Stimulated activated CD8-positive, alpha-beta memory T cell treated with anti-CD3 and anti-CD28 coated beads, Interleukin-2, amount 100 ng/mL, for 48 hours (primary cell): Measurements from ENCODE around the gene STBD1.
"Not testable (repeated sequence)": the region's sequence is repeated elsewhere in the genome, so short reads cannot be mapped to it uniquely, and the experiment has no call there.

ENCODE experiments used
- DNase-seq, 2 donors: peaks; one replicate each; pipeline ENCODE4 v3.0.0-alpha.2; 2020; ENCODE audit warnings: low read depth in 2 of 2

Gene STBD1

DNA sequence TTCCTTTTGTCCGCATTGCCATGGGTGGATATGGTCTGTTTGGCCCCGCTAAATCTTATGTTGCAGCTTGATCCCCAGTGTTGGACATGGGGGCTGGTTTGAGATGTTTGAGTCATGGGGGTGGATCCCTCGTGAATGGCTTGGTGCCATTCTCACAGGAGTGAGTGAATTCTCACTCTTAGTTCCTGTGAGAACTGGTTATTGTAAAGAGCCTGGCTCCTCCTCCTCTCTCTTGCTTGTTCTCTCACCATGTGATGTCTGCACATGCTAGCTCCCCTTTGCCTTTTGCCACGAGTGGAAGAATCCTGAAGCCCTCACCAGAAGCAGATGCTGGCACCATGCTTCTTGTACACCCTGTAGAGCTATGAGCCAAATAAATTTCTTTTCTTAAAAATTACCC, 22.6 kb upstream of the STBD1 start:
- DNase-seq, result no peak

DNA sequence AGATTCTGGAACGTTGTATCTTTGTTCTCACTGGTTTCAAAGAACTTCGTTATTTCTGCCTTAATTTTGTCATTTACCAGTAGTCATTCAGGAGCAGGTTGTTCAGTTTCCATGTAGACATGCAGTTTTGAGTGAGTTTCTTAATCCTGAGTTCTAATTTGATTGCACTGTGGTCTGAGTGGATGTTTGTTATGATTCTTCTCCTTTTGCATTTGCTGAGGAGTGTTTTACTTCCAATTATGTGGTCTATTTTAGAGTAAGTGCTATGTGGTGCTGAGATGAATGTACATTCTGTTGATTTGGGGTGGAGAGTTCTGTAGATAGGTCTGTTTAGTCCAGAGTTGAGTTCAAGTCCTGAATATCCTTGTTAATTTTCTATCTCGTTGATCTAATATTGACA, 18.7 kb upstream of the STBD1 start:
- DNase-seq, result not testable (repeated sequence)

DNA sequence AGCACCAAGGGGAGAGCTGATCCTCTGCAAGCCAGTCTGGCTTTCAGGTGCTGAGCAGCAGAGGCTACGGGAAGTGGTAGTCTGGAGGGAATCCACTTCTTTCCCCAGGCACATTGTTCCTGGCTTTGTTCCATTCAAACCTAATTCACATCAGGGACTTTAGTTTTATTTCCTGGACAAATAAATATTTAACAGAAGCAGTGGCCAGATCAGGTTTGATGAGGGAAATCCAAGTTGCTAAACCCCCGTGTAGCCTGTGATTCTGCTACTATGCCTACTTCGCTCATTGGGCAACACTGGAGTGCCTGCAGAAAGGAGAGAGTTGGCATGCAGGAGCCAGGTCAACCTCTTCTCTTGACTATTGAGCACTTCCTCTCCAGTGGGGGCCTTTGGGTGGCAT, 13.8 kb upstream of the STBD1 start:
- no peak for DNase-seq

DNA sequence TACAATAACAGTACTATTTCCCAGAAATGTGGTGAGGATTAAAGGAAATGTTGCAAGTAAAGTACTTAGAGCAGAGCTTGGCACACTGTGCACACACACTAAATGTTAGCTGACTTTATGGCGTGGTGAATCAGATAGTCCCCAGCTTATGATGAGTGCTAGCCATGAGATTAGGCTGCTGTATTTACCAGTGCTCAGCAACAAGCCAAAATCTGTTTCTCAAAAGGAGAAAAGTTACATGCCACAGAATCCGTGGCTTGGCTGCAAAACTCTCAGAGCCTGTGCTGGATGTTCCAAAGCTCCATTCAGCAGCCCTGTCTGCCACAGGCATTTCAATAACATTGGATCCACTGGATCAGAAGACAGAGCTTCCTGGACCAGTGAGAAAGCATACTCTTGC, 12.8 kb upstream of the STBD1 start:
- DNase-seq, result no peak

DNA sequence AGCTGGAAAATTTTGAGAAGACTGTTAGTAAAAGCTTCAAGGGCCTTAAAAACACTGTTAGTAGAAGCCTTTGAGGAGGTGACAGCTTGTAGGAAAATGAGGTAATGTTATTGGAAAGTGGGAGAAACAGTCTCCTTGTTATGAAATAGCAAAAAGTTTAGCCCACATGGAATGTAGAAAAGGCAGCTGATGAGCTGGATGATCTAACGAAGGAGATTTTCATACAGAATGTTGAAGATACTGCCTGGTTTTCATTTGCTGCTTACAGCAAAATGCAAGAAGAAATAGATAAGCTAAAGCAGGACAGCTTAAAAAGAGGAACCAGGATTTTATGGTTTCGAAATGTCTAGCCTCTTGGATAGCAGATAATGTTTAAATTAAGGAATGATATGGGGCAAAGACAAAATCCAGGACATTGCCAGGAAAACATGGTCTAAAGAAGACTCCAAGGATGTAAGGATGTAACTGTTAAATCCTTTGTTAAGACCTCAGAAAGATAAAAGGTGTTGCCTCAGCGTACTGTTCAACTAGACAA, 10.2 kb upstream of the STBD1 start:
- DNase-seq, result no peak

DNA sequence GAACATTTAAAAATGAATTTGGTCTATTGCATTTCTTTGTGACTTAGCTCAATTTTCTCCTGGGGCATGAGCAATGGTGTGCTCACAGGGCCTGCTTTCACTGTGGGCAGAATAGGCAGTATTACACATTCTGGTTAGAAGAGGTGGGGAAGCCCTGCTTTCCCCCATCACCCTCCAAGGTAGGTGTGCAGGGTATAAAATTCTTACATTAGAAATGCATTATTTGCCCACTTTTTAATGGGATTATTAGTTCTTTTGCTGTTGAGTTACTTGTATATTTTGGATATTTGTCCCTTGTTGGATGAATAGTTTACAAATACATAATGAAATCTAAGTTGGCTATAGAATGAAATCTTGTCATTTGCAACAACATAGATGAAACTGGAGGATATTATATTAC, 8.3 kb upstream of the STBD1 start:
- no peak for DNase-seq

DNA sequence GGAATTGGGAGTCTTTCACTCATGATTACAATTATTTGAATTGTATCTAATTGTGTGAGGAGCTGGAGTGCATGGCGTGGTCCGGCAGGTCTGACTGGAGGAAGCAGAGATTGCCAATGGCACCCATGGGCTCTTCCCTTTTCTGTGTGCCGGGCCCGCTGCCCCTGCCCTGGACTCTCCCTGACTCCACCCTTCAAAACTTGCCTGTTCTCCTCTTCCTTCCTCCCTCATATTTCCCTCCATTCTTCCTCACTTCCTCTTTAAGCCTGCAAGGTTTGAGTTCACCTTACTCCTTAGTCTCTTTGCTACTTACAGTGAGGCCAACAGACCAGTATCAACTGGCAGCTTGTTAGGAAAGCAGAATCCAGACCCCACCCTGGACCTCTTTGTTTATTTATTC, 6.5 kb upstream of the STBD1 start:
- DNase-seq, result no peak

DNA sequence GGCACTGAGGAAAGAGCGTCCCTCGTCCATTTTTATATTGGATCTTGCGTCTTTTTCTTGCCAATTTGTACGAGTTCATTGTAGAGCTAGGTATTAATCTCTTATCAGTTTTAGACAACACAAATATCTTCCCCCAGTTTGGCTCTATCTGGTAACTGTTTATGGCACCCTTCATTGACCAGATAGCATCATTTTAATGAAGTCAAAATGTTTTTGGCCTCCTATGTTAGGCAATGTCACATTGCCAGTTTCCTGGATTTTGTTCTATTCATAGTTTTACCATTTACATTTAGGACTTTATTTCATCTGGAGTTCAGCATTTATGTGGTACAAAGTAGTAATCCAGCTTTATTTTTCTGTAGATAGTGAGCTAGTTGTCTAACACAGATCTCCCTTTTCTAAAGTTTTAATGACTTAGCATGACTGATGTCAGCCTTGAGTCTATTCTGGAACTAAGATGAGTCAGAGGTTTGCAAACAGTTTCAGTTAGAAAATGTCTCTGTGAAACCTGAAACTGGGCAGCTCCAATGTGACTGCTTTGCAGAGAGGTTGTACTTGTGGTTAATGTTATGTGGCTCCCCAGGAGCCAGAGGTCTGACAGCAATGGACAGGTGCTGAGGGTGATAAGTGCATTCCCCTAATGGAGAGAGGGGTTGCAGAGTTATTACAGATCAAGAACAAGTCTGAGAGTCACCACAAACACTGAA, 5.3 kb upstream of the STBD1 start:
- DNase-seq, result no peak

DNA sequence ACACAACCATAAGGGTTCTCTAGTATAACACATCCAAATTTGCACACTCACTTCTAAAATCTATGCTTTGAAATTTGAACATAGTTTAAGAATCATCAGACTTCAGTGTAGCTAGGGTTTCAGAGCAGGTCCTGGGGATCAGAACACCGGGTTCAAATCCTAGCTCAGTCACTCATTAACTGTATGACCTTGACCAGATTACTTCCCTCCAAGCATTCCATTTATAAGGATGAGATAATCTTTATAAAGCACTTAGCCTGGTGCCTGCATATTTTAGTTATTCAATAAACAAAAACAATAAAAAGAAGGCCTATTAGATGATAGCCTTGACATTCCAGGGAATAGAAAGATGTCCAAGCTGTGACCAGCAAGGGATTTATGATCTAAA, 4.8 kb upstream of the STBD1 start:
- DNase-seq, result no peak

DNA sequence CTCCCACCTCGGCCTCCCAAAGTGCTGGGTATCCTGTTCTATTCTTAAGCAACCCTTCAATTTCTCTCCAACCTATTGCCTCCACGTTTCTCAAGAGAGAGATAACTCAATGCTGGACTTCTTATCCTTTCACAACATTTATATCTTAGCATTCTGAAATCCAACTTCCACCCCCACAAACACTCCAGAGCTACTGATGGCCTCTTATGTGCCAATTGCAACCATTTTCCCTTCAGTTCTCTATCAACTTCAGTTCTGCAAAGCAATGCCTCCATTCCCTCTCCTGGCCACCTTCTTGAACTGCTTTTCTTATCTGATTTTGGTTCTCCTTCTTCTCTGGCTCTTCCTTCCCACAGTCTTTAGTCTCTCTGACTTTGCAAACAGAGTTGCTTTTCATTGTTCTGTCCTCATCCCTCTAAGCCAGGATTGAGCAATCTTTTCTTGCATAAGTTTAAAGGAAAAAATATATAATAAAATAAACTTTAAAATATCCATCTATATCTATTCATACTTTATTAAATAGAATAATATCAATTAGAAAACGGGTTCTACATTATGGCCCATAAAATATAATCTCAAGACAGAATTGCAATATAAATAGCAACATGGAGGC, 3.6 kb upstream of the STBD1 start:
- no peak for DNase-seq

DNA sequence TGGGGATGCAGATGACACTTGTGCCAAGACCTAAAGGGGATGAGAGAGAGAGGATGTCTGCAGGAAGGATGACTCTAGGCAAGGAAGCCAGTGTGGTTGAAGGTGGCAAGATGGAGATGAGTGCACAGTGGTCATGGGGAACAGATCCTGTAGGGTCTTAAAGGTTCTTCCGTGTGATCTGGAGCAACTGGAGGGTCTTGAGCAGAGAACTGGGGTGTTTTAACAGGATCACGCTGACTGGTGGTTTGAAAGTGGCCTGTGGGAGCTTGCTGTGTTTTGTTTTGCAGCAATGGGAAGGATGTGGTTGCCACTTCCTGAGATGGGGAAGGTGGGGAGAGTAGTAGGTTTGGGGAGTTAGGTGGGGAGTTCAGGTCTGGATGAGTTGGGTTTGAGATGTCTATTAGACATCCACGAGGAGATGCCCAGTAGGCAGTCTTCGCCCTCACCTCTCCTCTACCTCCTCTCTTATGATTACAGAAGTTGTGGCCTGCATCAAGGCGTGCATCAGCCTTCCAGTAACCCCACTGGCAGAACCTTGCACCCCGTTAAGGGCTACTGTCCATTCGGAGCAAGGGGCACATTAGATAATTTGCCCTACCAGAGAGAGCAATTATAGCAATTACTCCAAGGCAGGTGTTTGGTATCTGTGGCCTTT, 1.4 kb upstream of the STBD1 start:
- DNase-seq, result no peak

DNA sequence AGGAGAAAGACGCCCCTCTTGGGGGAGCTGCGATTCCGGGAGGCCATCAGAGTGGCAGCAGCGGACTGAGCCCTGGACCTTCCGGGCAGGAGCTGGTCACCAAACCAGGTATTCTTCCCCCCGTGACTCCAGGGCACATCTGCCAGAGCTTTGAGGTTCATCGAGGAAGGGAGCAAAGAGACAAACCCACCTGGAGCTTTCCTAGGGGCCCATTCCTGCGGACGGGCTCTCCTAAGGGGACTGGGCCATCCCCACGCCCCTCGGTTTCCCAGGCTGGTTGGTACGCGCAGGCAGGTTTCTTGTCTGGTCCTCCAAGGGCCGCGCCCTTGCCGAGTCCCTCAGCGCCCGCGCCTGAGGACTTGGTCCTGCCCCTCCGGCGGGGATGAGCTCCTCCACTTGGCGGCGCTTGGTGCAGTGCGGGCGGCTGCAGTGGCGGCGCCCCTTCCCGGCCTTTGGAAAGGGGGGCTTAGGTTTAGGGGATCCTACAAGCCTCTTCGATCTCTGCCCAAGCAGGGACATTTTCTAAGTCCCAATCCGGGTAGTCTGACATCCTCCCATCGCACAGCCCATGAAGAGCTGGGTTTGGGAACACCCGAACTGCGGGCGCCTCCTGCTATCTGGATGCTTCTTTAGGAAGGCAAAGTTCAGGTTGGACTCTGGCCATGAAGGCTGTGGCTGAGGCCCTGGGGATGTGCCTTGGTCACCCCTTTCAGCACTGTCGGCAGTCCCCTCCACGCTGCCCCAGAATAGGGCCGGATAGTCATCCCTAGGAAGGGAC, 538 bp downstream of the STBD1 start:
- no peak for DNase-seq

DNA sequence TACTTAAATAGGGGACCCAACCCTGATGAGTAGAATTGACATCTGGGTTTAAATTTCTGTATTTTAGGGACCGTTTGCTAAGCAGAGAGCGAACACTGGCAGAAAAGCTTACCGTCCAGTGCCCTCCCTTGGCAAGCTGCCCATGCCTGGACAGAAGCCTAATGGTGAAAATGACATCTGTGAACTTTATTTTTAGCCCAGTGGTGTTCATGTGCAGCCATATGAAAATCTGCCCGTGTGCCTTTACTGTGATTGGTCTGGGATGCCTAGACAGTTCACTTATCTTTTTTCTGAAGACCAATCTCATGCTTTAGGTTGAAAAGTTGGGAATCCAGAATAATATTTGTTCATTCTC, 1.1 kb downstream of the STBD1 start:
- DNase-seq, result no peak

DNA sequence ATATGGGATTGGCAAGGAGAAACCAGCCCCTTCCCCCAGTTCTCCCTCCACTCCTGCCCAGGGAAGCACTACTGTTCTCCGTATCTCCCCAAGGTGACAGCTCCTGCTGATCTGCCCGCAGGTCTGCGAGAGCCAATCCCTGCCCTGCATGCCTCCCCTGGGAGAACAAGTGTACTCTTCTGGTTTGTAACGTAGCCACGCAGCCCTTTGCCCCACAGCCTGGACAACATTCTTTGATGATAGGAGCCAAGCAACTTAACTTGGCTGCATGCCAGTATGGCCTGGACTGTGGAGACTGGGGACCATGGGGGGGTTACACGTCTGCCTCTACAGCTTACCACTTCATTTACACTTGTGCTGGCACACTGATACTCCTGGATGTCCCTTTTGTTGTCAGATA, 2.0 kb downstream of the STBD1 start:
- DNase-seq, result no peak

DNA sequence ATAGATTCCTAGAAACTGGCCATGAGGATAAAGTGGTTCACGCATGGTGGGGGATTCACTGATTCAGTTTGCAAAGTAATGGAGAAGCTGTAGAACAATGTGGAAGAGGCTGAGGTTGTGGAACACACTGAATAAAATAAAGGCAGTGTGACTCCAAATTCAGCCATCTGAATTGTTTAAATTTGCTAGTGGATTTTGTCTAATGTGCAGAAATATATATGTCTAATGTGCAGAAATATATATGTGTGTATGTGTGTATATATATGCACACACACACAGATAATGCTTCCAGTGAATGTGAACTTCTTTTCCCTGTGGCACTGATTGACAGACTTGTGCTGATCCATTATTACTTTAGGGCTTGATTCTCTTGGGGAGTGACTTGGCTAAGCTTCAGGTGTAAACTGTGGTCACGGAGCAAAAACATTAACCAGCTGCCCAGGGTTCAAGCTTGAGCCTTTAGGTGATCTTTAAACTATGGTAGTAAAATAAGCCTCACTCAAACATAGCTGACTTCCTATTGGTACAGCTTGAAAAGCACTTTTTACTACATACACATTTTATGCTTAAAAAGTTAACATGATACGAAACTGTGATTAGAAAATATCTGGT, 3.5 kb downstream of the STBD1 start:
- DNase-seq, result no peak

DNA sequence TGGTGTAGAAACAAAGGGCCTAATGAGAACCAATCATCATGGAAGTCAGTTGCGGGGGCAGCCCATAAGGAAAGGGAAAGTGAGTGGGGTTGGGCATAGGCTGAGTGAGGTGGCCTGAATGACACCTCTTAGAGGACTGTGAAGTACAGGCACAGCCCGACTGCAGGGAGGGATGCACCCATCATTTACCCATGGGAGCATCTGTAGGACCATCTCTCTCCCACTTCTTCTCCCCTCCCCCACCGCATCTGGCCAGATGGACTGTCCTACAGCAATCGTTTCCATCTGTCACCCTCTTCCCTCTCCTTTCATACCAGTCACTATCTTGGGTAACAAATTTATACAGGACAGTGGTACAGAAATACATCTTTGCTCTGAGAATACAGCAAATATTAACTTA, 4.2 kb downstream of the STBD1 start:
- no peak for DNase-seq

DNA sequence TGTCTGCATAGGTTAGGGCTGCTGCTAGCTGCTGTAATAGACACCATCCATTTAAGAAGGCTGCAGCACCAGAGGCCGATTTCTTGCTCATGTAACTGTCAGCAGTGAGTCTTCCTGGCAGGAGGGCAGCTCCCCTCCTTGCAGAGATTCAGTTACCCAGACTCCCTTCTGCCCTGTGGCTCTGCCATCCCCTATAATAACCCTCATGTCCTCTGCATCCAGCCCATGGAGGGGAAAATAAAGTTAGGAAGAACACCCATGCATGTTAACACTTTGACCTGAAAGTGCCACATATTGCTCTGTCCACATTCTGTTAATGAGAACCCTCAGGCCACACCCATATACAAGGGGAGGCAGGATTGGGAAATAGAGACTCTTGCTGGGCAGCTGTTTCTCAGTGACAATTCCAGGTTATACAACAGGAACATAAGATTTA, 5.4 kb downstream of the STBD1 start:
- no peak for DNase-seq

DNA sequence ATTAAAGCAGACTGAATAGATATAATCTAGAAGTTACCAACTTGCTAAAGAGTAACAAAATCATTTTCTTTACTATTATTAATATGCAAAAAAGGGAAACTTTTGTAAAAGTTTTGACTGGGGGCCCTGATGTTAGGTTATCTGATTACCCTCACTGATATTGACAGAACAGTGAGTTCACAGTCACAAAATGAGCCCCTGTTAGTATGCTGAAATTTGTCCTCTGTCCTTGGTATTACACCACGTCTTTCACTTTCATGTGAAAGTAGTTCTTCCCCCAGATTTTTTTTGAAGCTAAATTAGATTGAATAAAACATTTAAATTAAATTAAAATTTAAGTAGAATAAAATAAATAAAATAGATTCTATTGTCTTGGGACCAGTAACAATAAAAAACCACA, 5.9 kb downstream of the STBD1 start:
- DNase-seq, result no peak

DNA sequence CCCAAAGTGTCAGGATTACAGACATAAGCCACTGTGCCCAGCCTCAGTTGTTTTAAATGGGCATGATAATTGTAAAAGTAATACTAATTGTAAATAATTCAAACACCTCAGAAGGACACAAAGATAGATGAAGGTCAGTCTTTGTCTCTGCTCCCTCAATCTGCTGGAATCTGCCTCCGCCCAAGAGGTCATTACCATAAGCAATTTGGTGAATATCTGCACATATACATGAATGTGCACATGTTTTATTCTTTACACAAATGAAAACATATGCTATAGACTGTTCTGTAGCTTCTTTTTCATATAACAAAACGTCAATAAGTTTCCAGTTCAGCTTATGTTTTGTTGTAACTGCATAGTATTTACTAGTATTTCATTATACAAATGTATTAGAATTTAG, 7.0 kb downstream of the STBD1 start:
- DNase-seq, result no peak

DNA sequence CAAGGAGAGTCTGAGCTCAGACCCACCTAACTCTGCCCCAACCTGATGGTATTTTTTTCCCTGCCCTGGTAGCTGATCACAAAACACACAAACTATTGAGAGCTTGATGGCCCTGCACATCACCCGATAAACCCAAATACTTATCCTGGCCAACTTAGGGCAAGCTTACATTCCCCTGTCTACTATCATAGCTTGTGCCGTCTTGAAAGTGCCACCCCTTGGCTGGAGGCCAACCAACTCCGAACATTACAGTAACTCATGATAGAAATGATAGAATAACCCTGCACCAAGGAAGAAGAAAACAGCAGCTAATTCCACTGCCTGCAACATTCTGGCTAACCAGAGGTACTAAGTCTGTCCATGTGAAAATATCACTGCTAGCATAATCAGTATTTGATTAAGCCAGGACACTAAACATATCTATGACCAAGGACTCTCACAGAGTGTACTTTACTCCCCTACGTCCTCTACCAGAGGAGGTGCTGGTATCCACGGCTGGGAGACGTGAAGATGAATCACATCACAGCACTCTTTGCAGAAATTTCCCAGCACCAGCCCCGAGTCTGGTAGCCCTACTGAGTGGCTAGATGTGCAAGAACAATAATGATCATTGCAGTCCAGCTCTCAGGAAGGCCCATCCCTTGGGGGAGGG, 8.9 kb downstream of the STBD1 start:
- DNase-seq, result no peak

DNA sequence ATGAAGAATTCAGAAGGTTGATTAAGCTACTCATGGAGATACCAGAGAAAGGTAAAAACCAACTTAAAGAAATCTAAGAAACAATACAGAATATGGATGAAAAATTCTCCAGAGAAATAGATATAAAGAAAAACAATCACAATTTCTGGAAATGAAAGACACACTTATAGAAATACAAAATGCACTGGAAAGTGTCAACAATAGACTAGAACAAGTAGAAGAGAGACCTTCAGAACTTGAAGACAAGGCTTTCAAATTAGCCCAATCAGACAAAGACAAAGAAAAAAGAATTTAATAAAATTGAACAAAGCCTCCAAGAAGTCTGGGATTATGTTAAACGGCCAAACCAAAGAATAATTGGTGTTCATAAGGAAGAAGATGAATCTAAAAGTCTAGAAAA, 9.6 kb downstream of the STBD1 start:
- DNase-seq, result no peak

DNA sequence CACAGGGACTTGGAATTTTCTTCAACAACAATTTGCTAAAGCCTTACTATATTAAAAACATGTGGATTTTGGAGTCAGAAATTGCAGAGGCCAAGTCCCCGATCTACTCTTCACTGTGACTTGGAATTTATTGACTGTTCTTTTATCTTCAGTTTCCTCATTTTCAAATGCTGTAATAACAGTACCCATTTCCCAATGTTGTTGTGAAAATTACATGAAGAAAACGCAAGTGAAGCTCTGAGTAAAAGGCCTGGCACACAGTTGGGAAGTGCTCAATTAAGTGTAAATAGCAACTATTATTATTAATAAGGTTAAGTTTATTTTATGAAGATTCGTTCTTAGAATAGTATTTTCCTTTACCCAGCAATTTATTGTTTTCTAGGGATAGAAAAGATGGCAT, 15.7 kb downstream of the STBD1 start:
- DNase-seq, result no peak
